ENCODE measurements around the gene KIAA1328. TPM values are rescaled to one million over a fixed set of nuclear protein-coding genes. Genes with fewer than 3 reads are reported as not detected.

Gene KIAA1328
- total RNA-seq, 1 donor from 2014 or later: 1.9 TPM

GRCh38 chr18:37274309-37275236 lies 445.6 kb downstream of the KIAA1328 start:
- no peak for ATAC-seq
- no peak for DNase-seq (ENCODE audit: low spot score)

GRCh38 chr18:37275237-37275741 lies 446.4 kb downstream of the KIAA1328 start:
- no peak for DNase-seq (ENCODE audit: low spot score)
- ATAC-seq: no peak

- ATAC-seq (no peak), DNase-seq (ENCODE audit: low spot score) (no peak)
Observed at GRCh38 chr18:37276111-37276890, 447.4 kb downstream of the KIAA1328 start.

GRCh38 chr18:37277804-37278203 lies 448.9 kb downstream of the KIAA1328 start:
- ATAC-seq (no peak), DNase-seq (ENCODE audit: low spot score) (no peak)

Other genes starting within 250 kb of the KIAA1328 start
- 15.2 TPM for gene TPGS2, start 125 bp upstream of the KIAA1328 start, total RNA-seq